ENCODE data around the gene CSTB. TPM values are rescaled to one million over a fixed set of nuclear protein-coding genes. Genes with fewer than 3 reads are reported as not detected.

The CSTB gene
- total and polyA plus RNA-seq, 12 donors: 9.5 to 143 (median 60.6) TPM

- Histone ChIP-seq H3K4me3 (no peak overlapping the region), H3K9me3 (replicated peaks in 1 of 3) (no peaks in the 10 kb centered on the region), H3K36me3 (replicated peaks in 1 of 2) (peaks cover 0 to 63% of the 10 kb centered on the region in 2 donors), H3K27ac (no peak overlapping the region), H3K27me3 (no peaks in the 10 kb centered on the region), H3K4me1 (replicated peaks in 1 of 2) (no peaks in the 10 kb centered on the region)
- 90 to 95% (median 92%) methylated on average over 15 to 16 of the region's 16 CpGs for WGBS, 4 donors
- intact Hi-C loops (cut with DNase I): no loop called here
- DNase-seq: no peak
- TF ChIP-seq POLR2A (IDR thresholded peaks at IDR 0.05) (no peak), CTCF (IDR thresholded peaks at IDR 0.05) (no peak)
Measured at GRCh38 chr21:43745772-43746517, 30.2 kb downstream of the CSTB start.

- peaks cover 0 to 61% of the 10 kb centered on the region in 2 donors for H3K36me3 ChIP-seq (replicated peaks in 1 of 2)
Measured at GRCh38 chr21:43744725-43745124, 31.4 kb downstream of the CSTB start.

GRCh38 chr21:43743947-43744346 lies 32.2 kb downstream of the CSTB start:
- Histone ChIP-seq H3K9me3 (replicated peaks in 1 of 3) (no peaks in the 10 kb centered on the region), H3K27ac (no peak overlapping the region), H3K27me3 (no peaks in the 10 kb centered on the region), H3K4me3 (no peak overlapping the region), H3K36me3 (replicated peaks in 1 of 2) (peaks cover 0 to 54% of the 10 kb centered on the region in 2 donors), H3K4me1 (replicated peaks in 1 of 2) (no peaks in the 10 kb centered on the region)
- 95 to 100% (median 95%) methylated on average over 4 to 8 of the region's 8 CpGs for WGBS, 4 donors
- no peak for TF ChIP-seq CTCF (IDR thresholded peaks at IDR 0.05)
- TF ChIP-seq POLR2A (IDR thresholded peaks at IDR 0.05): no peak
- no peak for DNase-seq
- intact Hi-C loops (cut with DNase I): no loop called here

More at GRCh38 chr21:43744725-43745124, 31.4 kb downstream of the CSTB start:
- 97% methylated on average over 18 of the region's 18 CpGs for WGBS, 4 donors
- Histone ChIP-seq H3K4me1 (replicated peaks in 1 of 2) (no peaks in the 10 kb centered on the region), H3K9me3 (replicated peaks in 1 of 3) (no peaks in the 10 kb centered on the region), H3K27me3 (no peaks in the 10 kb centered on the region), H3K27ac (no peak overlapping the region), H3K4me3 (no peak overlapping the region)
- DNase-seq: no peak
- TF ChIP-seq CTCF (IDR thresholded peaks at IDR 0.05) (no peak), POLR2A (IDR thresholded peaks at IDR 0.05) (no peak)
- intact Hi-C loops (cut with DNase I): no loop called here

- Histone ChIP-seq H3K4me3 (no peak overlapping the region), H3K9me3 (replicated peaks in 1 of 3) (no peaks in the 10 kb centered on the region), H3K4me1 (replicated peaks in 1 of 2) (no peaks in the 10 kb centered on the region), H3K27me3 (no peaks in the 10 kb centered on the region), H3K27ac (no peak overlapping the region), H3K36me3 (replicated peaks in 1 of 2) (peaks cover 0 to 30% of the 10 kb centered on the region in 2 donors)
- 17 to 87% (median 71%) methylated on average over 1 to 24 of the region's 28 CpGs for WGBS, 4 donors
- TF ChIP-seq CTCF (IDR thresholded peaks at IDR 0.05) (no peak), POLR2A (IDR thresholded peaks at IDR 0.05) (no peak)
- no peak for DNase-seq
- intact Hi-C loops (cut with DNase I): no loop called here
Measured at GRCh38 chr21:43741423-43742096, 34.5 kb downstream of the CSTB start.

All from adrenal gland (tissue), 12 donors.